Panc1 (cell line): ENCODE data around the gene ATXN7L1.

Experiments
- CTCF ChIP-seq: fragments of 450-650 bp; IDR thresholded peaks from 2 replicates; pipeline ENCODE4 v1.5.1; 2017; ENCODE audit warnings: mild to moderate bottlenecking
- POLR2AphosphoS5 ChIP-seq: IDR thresholded peaks from 2 replicates; pipeline ENCODE4 v1.6.1; 2012; ENCODE audit warnings: mild to moderate bottlenecking, low read depth, low read length, moderate library complexity

GRCh38 chr7:105886776-105887175 is 10.4 kb upstream of the ATXN7L1 start:
- no peak for TF ChIP-seq CTCF
- no peak for TF ChIP-seq POLR2AphosphoS5
